HFFc6 (cell line): ENCODE results near the gene KRT17. TPM values are rescaled to one million over a fixed set of nuclear protein-coding genes. Genes with fewer than 3 reads are reported as not detected.
"Not testable (repeated sequence)": the region's sequence is repeated elsewhere in the genome, so short reads cannot be mapped to it uniquely, and the experiment has no call there.

Experiments used
- DNase-seq: peaks from one replicate; pipeline ENCODE4 v3.0.0-alpha.2; 2018
- H3K27ac Mint-ChIP-seq: 2 replicates; pipeline ENCODE4 v1.8.0; 2020; ENCODE audit warnings: mild to moderate bottlenecking, mixed read lengths
- H3K27me3 Mint-ChIP-seq: 2 replicates; pipeline ENCODE4 v1.8.0; 2021; ENCODE audit warnings: mild to moderate bottlenecking, moderate library complexity, mixed read lengths; ENCODE audit not compliant: insufficient read depth
- H3K36me3 Mint-ChIP-seq: 2 replicates; pipeline ENCODE4 v1.8.0; 2021; ENCODE audit warnings: low read depth, mixed read lengths
- H3K4me1 Mint-ChIP-seq: 2 replicates; pipeline ENCODE4 v1.8.0; 2020; ENCODE audit warnings: low read depth, mixed read lengths
- H3K4me3 Mint-ChIP-seq: 2 replicates; pipeline ENCODE4 v1.8.0; 2020; ENCODE audit warnings: mild to moderate bottlenecking, moderate library complexity, mixed read lengths
- H3K9me3 Mint-ChIP-seq: 2 replicates; pipeline ENCODE4 v1.8.0; 2020; ENCODE audit warnings: mild to moderate bottlenecking, mixed read lengths
- total RNA-seq, 6 experiments: library from RNA; stranded (reverse); fragmentation: NEBNext Ultra II Directional; extraction: Animal tissue kit (Norgen Biotek cat#: 25700); gene quantifications; 2 replicates in 1 of 6; 3 replicates in 5 of 6; pipeline ENCODE4 v1.2.3, GENCODE V29; 2021
- TF ChIP-seq, protein P1 (sequence below): fragments of 200-600 bp; sonication (generic); IDR thresholded peaks from 2 replicates; pipeline ENCODE4 v1.5.0; 2021; ENCODE audit warnings: antibody characterized with exemption, mild to moderate bottlenecking

The KRT17 gene
- total RNA-seq, 6 experiments from 2014 or later = 1.0 to 3.9 (median 2.9) TPM

DNA sequence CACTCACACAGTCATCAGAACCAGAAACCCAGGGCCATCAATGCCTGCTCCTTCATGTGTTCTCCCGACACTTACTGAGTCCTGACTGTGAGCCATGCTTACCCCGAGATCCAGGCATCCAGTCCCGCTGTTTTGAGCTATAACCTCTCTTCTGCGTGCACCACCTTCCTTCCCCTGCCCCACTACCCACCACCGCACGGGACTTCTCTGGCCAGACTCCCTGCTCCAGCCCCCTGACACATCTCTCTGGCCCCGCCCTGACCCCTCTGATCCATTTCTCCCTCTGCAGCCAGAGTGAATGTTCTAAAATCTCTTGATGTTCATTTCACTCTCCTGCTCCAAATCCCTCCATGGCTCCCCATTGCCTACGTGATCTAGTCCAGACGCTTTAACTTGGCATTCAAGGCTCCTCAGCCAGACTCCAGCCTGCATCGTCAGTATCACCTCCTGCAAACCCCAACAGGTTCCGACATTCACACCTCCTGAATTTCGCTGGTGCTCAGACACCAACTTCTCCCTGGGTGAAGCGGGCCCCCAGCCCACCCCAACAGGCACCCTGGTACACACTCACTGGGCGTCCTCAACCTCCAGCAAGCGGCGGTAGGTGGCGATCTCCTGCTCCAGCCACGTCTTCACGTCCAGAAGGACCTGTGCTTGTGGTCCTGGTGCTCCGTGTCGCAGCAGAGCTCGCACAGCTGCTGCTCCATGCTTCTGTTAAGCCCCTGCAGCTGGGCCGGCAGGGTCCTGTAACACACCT lies 3.1 kb upstream of the KRT17 start:
- peaks cover 9% of the 10 kb centered on the region for H3K4me1 Mint-ChIP-seq
- H3K27ac Mint-ChIP-seq = no peak overlapping the region
- H3K27me3 Mint-ChIP-seq = peaks cover 20% of the 10 kb centered on the region
- no peaks in the 10 kb centered on the region for H3K36me3 Mint-ChIP-seq
- no peak for DNase-seq
- H3K4me3 Mint-ChIP-seq = no peak overlapping the region
- TF ChIP-seq, protein P1, sequence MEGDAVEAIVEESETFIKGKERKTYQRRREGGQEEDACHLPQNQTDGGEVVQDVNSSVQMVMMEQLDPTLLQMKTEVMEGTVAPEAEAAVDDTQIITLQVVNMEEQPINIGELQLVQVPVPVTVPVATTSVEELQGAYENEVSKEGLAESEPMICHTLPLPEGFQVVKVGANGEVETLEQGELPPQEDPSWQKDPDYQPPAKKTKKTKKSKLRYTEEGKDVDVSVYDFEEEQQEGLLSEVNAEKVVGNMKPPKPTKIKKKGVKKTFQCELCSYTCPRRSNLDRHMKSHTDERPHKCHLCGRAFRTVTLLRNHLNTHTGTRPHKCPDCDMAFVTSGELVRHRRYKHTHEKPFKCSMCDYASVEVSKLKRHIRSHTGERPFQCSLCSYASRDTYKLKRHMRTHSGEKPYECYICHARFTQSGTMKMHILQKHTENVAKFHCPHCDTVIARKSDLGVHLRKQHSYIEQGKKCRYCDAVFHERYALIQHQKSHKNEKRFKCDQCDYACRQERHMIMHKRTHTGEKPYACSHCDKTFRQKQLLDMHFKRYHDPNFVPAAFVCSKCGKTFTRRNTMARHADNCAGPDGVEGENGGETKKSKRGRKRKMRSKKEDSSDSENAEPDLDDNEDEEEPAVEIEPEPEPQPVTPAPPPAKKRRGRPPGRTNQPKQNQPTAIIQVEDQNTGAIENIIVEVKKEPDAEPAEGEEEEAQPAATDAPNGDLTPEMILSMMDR = no peak
- no peaks in the 10 kb centered on the region for H3K9me3 Mint-ChIP-seq

DNA sequence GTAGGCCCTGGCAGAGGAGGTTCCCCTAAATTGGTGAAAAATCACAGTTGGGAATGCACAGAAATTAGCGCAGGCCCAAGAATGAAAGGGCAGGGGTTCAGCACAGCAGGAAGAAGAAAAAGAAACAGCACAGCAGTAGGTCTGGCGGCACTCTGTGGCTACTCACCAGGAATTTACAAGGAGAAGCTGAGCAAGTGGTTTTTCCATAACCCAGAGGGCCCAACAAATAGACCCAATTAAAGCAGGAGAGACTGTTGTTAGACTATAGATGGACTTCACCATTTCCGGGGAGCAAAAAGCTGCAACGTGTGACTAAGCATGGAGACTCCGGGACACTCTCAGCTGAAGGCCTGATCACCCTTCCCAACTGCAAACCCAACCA lies 2.5 kb upstream of the KRT17 start:
- DNase-seq, H3K36me3 Mint-ChIP-seq, H3K4me3 Mint-ChIP-seq, H3K9me3 Mint-ChIP-seq, H3K4me1 Mint-ChIP-seq, H3K27ac Mint-ChIP-seq: not testable (repeated sequence)
- peaks cover 23% of the 10 kb centered on the region for H3K27me3 Mint-ChIP-seq

DNA sequence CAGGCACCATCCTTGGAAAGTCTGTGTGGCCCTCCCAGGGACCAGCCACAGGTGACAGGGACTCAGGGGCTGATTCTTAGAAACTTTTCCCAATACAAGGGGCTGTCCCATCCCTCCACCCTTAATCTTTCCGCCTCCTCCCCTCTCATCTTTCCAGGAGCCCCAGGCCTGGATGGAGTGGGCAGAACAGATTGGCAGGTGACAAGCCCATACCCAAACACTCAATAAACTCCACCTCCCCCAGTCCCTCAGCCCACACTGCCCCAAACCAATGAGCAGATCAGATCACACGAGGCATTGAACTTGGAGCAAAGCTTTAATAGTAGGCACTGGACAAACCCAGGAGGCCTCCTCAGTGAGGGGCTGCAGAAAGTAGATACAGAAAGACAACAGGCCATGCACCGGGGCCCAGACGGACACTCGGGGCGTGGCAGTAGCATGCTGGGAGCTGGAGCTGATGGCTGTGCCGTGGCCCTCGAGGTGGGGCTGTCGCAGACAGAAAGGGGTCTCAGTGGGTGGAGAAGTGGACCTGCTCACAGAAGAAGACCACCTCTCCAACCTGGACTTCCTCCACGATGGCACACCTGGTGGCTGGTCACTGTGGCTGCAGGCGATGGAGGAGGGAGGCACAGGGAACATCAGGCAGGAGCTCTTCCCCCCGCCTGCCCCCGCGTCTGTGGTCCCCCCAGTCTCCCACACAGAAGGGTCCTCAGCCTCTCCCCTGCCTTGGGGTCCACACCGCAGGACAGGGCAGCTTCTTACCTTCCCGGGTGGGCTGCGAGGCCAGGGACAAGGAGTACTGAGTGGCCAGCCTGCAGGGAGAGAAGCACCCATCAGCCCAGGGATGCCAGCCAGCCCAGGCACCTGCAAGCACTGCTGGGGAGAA lies 1.9 kb upstream of the KRT17 start:
- H3K4me3 Mint-ChIP-seq, DNase-seq, H3K36me3 Mint-ChIP-seq, H3K27ac Mint-ChIP-seq, H3K9me3 Mint-ChIP-seq: not testable (repeated sequence)
- Mint-ChIP-seq H3K27me3 (peaks cover 24% of the 10 kb centered on the region), H3K4me1 (peaks cover 13% of the 10 kb centered on the region)

DNA sequence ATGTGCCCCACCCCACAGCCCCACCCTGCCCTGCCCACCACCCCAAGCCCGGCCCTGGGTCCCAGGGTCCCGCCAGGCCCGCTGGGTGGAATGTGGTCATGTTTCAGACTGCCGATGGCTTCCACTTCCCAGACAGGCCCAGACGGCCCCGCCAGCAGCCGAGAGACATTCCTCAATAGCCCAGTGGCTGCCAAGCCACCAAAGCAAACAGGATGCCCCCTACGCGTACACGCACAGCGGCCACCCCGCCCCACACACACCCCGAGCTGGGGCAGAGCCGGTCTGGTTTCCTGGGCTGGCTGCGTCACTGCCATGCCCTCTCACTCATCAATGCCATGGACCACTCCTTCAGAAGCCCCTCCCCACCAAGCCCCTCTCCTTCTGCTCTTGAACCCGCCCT lies 1.2 kb upstream of the KRT17 start:
- H3K4me1 Mint-ChIP-seq = peaks cover 18% of the 10 kb centered on the region
- no peak overlapping the region for H3K27ac Mint-ChIP-seq
- H3K4me3 Mint-ChIP-seq = no peak overlapping the region

DNA sequence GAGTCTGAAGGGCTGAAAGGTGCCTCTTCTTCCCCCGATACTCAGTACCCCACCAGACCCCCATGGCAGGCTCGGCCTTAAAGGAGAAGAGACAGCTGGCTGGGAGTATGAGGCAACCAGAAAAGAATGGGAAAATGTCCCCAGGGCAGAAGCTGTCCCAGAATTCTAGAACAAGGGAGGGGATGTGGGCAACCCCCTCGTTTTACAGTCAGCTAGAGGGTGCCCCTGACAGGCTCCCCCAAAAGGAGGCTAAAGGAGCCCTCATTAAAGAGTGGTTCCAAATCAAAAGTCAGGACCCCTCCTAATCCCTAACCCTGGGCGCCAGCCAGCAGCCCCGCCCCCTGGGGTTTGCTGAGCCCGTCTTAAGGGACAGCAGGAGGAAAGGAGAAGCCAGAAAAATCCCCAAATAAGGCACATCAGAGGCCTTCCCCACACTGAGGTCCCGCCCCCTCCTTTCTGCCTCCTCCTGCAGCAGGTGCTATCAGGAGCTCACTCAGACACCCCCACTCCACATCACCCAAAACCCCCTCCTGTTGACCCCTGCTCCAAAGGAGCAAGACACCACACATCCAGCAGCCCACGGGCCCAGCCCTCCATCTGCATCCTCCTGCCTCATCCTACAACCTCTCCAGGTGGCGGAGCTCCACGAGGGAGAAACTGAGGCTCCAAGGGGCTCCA lies 1.1 kb downstream of the KRT17 start:
- Mint-ChIP-seq H3K4me1 (peaks cover 18% of the 10 kb centered on the region), H3K27me3 (peaks cover 27% of the 10 kb centered on the region)
- not testable (repeated sequence) for H3K27ac Mint-ChIP-seq, H3K4me3 Mint-ChIP-seq, H3K36me3 Mint-ChIP-seq, H3K9me3 Mint-ChIP-seq
- DNase-seq = peak; percentile 2

More for the DNA sequence above, 1.2 kb upstream of the KRT17 start:
- TF ChIP-seq, protein P1 = no peak
- Mint-ChIP-seq H3K36me3 (no peaks in the 10 kb centered on the region), H3K27me3 (peaks cover 27% of the 10 kb centered on the region), H3K9me3 (no peaks in the 10 kb centered on the region)
- DNase-seq = no peak

DNA sequence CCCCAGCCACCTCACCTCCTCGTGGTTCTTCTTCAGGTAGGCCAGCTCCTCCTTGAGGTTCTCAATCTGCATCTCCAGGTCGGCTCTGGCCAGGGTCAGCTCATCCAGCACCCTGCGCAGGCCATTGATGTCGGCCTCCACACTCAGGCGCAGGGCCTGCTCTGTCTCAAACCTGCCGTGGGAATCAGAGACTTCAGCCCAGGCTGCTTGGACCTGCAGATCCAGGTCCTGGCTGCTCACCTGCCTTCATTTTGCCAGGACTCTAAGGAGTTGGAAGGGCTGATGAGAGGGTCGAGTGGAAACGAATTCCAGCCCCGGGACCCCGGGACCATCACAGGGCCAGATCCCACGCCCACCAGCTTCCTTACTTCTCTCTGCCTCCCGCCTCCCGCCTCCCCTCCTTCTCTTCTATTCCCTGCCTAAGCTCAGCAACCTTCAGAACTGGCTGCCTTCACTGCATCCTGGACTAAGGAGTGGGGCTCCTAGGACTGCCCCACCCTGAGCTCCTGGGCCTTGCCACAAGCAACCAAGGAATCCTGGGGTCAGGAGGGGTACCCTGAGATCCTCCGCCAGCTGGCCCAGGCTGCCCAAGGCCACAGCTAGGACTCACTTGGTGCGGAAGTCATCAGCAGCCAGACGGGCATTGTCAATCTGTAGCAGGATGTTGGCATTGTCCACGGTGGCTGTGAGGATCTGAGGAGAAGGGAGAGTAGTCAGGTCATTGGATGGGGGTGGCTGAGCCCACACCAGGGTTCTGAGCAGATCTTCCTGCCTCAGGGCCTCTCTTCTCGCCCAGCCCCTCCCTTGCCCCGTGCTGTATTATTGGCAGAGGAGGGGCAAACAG lies 1.8 kb downstream of the KRT17 start:
- not testable (repeated sequence) for H3K27ac Mint-ChIP-seq, H3K36me3 Mint-ChIP-seq, H3K4me3 Mint-ChIP-seq, DNase-seq, H3K9me3 Mint-ChIP-seq
- Mint-ChIP-seq H3K27me3 (peaks cover 30% of the 10 kb centered on the region), H3K4me1 (peaks cover 18% of the 10 kb centered on the region)

DNA sequence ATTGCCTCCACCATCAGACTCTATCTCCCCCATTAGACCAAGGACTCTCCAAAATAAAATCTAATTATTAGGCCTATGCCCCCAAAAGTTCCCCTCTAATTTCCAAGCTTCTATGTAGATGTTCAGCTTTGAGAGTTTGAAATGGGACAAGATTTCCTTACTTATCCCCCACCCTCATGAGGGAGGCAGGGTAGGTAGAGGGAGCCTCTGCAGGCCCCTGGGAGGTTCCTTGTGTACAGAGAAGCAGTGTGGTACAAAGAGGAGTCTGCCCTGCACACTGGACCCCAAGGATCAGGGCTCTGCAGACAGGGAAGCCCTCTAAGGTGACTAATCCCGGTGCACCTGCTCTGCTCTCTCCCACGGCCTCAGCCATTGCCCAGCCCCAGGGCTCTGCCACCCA lies 2.5 kb downstream of the KRT17 start:
- DNase-seq = no peak
- H3K27ac Mint-ChIP-seq = no peak overlapping the region

DNA sequence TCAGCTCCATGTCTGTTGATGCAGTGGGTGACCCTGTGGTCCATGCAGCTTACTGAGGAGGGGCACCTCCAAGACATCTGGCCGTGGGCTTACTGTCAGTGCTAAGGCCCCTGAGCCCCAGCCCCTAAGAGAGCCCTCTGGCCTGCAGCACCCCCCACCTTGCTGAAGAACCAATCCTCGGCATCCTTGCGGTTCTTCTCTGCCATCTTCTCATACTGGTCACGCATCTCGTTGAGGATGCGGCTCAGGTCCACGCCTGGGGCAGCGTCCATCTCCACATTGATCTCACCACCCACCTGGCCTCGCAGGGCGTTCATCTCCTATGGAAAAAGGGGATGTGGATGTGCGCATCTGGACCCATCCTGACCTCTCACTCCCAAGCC lies 2.9 kb downstream of the KRT17 start:
- H3K36me3 Mint-ChIP-seq = not testable (repeated sequence)
- peaks cover 35% of the 10 kb centered on the region for H3K27me3 Mint-ChIP-seq

More for the DNA sequence above, 2.5 kb downstream of the KRT17 start:
- Mint-ChIP-seq H3K9me3 (no peaks in the 10 kb centered on the region), H3K4me1 (peaks cover 18% of the 10 kb centered on the region), H3K4me3 (no peak overlapping the region), H3K27me3 (peaks cover 31% of the 10 kb centered on the region), H3K36me3 (no peaks in the 10 kb centered on the region)
- TF ChIP-seq, protein P1 = no peak

More for the DNA sequence above, 2.9 kb downstream of the KRT17 start:
- H3K27ac Mint-ChIP-seq, H3K9me3 Mint-ChIP-seq, H3K4me3 Mint-ChIP-seq, DNase-seq: not testable (repeated sequence)
- H3K4me1 Mint-ChIP-seq = peaks cover 18% of the 10 kb centered on the region
